K562 (cell line): ENCODE measurements around the gene ZCCHC9. TPM values are rescaled to one million over a fixed set of nuclear protein-coding genes. Genes with fewer than 3 reads are reported as not detected.

ENCODE experiments used
- BCL6 ChIP-seq: fragments of 250-450 bp; sonication (Bioruptor Pico); IDR thresholded peaks from 2 replicates; pipeline ENCODE4 v1.4.0; 2020
- BRD9 ChIP-seq: fragments of 450-650 bp; IDR thresholded peaks from 2 replicates; pipeline ENCODE4 v1.6.1; 2018; ENCODE audit warnings: low read depth; ENCODE audit not compliant: partially characterized antibody
- ELF1 ChIP-seq: fragments of 200-800 bp; sonication (Bioruptor generic); IDR thresholded peaks from 2 replicates; pipeline ENCODE4 v1.6.1; 2016; ENCODE audit warnings: missing genetic modification characterization, missing compliant biosample characterization
- FOSL1 ChIP-seq: fragments of 200-800 bp; sonication (Bioruptor generic); conservative IDR thresholded peaks from 2 replicates; pipeline ENCODE4 v1.6.1; 2016; ENCODE audit warnings: missing genetic modification characterization, missing compliant biosample characterization
- KDM2B ChIP-seq: fragments of 250-450 bp; sonication (Bioruptor Pico); IDR thresholded peaks from 2 replicates; pipeline ENCODE4 v1.8.0; 2021; ENCODE audit warnings: mild to moderate bottlenecking, moderate library complexity
- NR4A1 ChIP-seq, 2 experiments: fragments of 250-450 bp in 1 of 2; fragments of 450-650 bp in 1 of 2; sonication (Bioruptor Pico) in 1 of 2; IDR thresholded peaks; 2 replicates each; pipeline versions ENCODE4 v1.4.0 to v1.6.1; 2016 to 2020; ENCODE audit warnings: mild to moderate bottlenecking in 2 of 2, missing compliant biosample characterization in 1 of 2, missing genetic modification characterization in 1 of 2, moderate library complexity in 1 of 2
- SIN3A ChIP-seq, 2 experiments: fragments of 150-350 bp in 1 of 2; IDR thresholded peaks; 2 replicates each; pipeline ENCODE4 v1.6.1; 2011 to 2016; ENCODE audit warnings: borderline replicate concordance in 2 of 2, low read depth in 2 of 2, low read length in 2 of 2, mild to moderate bottlenecking in 2 of 2, moderate library complexity in 2 of 2; ENCODE audit not compliant: control insufficient read depth in 1 of 2
- SPI1 ChIP-seq: IDR thresholded peaks from 2 replicates; pipeline ENCODE4 v1.6.1; 2011; ENCODE audit warnings: low read depth, low read length, control low read depth, borderline replicate concordance
- ZBTB8A ChIP-seq: fragments of 450-650 bp; IDR thresholded peaks from 2 replicates; pipeline ENCODE4 v1.6.1; 2018; ENCODE audit warnings: mild to moderate bottlenecking, moderate library complexity; ENCODE audit not compliant: partially characterized antibody
- polyA plus RNA-seq, 8 experiments: library from polyadenylated mRNA; depleted of rRNA in 4 of 8; stranded (reverse) in 5 of 8; unstranded in 3 of 8; fragments of >200 nt; fragmentation: Nextera tagmentation in 2 of 8; fragmentation: Illumina TruSeq in 1 of 8; extraction: Ambion mirVana in 2 of 8; extraction: Trizol in 1 of 8; gene quantifications; 2 replicates each; pipeline versions ENCODE4 v1.2.1 to v1.2.3, GENCODE V29; 2011 to 2014; ENCODE audit warnings: inconsistent platforms in 1 of 8, missing spikeins in 1 of 8
- total RNA-seq, 7 experiments: library from RNA; depleted of rRNA in 6 of 7; stranded (reverse); fragments of >200 nt in 6 of 7; fragmentation: Illumina TruSeq in 2 of 7; extraction: Trizol in 2 of 7; gene quantifications; 2 replicates each; pipeline versions ENCODE4 v1.2.1 to v1.2.3, GENCODE V29; 2011 to 2021; ENCODE audit warnings: low replicate concordance in 1 of 7
- TF ChIP-seq, protein P1 (sequence below): sonication (generic); formaldehyde crosslinking; IDR thresholded peaks from 2 replicates; pipeline ENCODE4 v1.8.0; 2023; ENCODE audit warnings: mild to moderate bottlenecking, missing genetic modification reagents
- TF ChIP-seq, protein P2 (sequence below): fragments of 250-450 bp; sonication (Bioruptor Pico); IDR thresholded peaks from 2 replicates; pipeline ENCODE4 v1.4.0; 2020; ENCODE audit warnings: mild to moderate bottlenecking, moderate library complexity, borderline replicate concordance
- TF ChIP-seq, protein P3 (sequence below): fragments of 250-450 bp; sonication (Bioruptor Pico); IDR thresholded peaks from 2 replicates; pipeline ENCODE4 v1.5.0; 2021
- TF ChIP-seq, protein P4 (sequence below): fragments of 250-450 bp; sonication (Bioruptor Pico); IDR thresholded peaks from 2 replicates; pipeline ENCODE4 v1.5.0; 2021; ENCODE audit warnings: mild to moderate bottlenecking, moderate library complexity

Gene ZCCHC9
- total and polyA plus RNA-seq, 9 of the 15 experiments (the other 6 are each of a cell fraction or from before 2014, with no cell fraction given) = 40.3 to 95.3 (median 59.9) TPM

DNA sequence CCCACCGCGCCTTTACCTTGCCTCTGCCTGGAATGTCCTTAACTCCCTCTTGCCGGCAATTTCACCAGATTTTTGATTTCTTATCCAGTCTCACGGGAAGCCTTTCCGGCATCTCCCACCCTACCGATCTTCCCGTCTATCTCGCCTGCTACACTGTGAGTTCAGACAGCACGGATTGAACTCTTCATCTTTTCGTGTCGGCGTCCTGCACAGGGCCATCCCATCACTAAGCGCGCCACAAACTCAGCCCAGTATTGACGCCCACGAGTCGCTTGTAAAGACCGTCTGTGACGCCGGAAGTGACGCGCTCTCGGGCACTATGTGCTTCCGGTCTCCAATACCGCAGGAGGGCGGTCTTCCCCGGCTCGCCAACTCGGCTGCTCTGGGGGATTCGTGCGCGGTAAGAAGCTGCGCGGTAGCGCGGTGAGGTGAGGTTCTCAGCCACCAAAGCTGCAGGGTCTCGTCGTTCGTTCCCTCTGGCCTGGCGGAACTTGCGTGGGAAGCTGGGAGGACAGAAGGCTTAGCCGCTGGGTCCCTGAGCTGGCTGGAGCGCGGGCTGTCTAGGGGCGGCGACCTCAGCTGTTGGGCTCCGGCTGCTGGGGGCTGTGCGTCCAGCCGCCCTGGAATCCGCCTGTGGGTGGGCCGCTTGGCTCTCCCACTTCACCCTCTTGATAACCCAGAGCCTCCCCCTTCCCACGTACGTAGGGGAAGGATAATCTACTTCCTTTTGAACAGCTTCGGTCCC lies at the start of gene ZCCHC9 (continued):
- TF ChIP-seq, protein P1, sequence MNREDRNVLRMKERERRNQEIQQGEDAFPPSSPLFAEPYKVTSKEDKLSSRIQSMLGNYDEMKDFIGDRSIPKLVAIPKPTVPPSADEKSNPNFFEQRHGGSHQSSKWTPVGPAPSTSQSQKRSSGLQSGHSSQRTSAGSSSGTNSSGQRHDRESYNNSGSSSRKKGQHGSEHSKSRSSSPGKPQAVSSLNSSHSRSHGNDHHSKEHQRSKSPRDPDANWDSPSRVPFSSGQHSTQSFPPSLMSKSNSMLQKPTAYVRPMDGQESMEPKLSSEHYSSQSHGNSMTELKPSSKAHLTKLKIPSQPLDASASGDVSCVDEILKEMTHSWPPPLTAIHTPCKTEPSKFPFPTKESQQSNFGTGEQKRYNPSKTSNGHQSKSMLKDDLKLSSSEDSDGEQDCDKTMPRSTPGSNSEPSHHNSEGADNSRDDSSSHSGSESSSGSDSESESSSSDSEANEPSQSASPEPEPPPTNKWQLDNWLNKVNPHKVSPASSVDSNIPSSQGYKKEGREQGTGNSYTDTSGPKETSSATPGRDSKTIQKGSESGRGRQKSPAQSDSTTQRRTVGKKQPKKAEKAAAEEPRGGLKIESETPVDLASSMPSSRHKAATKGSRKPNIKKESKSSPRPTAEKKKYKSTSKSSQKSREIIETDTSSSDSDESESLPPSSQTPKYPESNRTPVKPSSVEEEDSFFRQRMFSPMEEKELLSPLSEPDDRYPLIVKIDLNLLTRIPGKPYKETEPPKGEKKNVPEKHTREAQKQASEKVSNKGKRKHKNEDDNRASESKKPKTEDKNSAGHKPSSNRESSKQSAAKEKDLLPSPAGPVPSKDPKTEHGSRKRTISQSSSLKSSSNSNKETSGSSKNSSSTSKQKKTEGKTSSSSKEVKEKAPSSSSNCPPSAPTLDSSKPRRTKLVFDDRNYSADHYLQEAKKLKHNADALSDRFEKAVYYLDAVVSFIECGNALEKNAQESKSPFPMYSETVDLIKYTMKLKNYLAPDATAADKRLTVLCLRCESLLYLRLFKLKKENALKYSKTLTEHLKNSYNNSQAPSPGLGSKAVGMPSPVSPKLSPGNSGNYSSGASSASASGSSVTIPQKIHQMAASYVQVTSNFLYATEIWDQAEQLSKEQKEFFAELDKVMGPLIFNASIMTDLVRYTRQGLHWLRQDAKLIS (CRISPR knock-in tag) = no peak; the same call in 1 of the 2 replicates
- TF ChIP-seq SPI1 (no peak), SIN3A (IDR thresholded peaks at IDR 0.05; ENCODE audit: borderline replicate concordance in 2 of 2, control insufficient read depth in 1 of 2, low read depth in 2 of 2, low read length in 2 of 2) (peak; percentile 67 to 80; a peak in 3 of 4 replicates), BRD9 (no peak), KDM2B (CRISPR knock-in tag) (no peak), FOSL1 (no peak), ELF1 (tag) (peak; percentile 53; the same call in 1 of the 2 replicates), BCL6 (CRISPR knock-in tag) (no peak), NR4A1 (CRISPR knock-in tag; IDR thresholded peaks at IDR 0.05) (no peak), NR4A1 (tag; IDR thresholded peaks at IDR 0.05) (no peak), ZBTB8A (no peak)
- TF ChIP-seq, protein P2, sequence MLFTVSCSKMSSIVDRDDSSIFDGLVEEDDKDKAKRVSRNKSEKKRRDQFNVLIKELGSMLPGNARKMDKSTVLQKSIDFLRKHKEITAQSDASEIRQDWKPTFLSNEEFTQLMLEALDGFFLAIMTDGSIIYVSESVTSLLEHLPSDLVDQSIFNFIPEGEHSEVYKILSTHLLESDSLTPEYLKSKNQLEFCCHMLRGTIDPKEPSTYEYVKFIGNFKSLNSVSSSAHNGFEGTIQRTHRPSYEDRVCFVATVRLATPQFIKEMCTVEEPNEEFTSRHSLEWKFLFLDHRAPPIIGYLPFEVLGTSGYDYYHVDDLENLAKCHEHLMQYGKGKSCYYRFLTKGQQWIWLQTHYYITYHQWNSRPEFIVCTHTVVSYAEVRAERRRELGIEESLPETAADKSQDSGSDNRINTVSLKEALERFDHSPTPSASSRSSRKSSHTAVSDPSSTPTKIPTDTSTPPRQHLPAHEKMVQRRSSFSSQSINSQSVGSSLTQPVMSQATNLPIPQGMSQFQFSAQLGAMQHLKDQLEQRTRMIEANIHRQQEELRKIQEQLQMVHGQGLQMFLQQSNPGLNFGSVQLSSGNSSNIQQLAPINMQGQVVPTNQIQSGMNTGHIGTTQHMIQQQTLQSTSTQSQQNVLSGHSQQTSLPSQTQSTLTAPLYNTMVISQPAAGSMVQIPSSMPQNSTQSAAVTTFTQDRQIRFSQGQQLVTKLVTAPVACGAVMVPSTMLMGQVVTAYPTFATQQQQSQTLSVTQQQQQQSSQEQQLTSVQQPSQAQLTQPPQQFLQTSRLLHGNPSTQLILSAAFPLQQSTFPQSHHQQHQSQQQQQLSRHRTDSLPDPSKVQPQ (CRISPR knock-in tag) = no peak
- TF ChIP-seq, protein P3, sequence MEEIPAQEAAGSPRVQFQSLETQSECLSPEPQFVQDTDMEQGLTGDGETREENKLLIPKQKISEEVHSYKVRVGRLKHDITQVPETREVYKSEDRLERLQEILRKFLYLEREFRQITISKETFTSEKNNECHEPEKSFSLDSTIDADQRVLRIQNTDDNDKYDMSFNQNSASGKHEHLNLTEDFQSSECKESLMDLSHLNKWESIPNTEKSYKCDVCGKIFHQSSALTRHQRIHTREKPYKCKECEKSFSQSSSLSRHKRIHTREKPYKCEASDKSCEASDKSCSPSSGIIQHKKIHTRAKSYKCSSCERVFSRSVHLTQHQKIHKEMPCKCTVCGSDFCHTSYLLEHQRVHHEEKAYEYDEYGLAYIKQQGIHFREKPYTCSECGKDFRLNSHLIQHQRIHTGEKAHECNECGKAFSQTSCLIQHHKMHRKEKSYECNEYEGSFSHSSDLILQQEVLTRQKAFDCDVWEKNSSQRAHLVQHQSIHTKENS (CRISPR knock-in tag) = no peak
- TF ChIP-seq, protein P4, sequence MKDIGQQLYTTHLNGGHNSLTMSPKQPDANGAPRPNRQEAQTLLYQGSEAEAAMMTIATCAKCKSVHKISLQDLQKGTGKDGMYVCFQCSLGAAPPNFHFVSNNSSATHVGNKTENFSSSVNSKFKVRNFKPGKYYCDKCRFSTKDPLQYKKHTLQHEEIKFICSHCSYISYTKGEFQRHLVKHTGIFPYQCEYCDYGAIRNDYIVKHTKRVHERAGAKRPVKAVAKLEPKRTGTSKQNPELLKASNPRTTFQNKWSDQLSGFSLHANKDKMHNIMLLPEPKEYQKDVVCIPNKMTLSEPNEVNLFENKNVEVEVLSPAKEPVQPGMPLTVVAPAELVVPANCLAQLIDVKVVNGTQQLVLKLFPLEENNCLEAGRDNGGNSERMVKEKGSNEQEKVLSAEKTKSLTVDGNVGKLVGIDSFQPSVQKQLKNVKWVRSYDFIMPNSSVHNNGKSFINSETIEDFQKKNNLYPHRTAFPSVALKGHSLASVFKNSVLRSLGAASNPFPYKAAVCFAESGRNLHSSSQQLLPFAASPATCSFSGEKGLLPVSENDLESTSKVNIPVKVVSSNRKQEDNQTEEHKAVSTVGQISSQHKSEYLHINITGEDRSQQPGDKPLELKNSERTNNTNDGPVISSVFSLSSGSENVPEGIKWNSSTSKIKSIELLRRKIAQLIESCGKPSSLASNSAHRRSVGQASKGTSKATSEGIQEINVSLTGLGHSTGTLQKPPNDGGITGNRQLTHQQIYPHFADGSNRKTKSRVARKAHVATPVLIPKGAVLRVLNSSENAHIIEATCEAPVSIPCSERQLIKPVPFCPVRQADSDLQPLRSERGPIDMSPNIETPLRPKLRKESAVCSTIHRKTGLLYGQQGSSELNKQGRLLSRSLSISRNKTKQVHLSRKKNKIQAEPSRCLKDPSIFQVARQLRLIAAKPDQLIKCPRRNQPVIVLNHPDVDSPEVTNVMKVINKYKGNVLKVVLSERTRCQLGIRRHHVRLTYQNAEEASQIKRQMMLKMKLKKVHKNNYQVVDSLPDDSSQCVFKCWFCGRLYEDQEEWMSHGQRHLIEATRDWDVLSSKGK (CRISPR knock-in tag) = no peak
